Measurements from ENCODE around the gene CCL13.

DNA sequence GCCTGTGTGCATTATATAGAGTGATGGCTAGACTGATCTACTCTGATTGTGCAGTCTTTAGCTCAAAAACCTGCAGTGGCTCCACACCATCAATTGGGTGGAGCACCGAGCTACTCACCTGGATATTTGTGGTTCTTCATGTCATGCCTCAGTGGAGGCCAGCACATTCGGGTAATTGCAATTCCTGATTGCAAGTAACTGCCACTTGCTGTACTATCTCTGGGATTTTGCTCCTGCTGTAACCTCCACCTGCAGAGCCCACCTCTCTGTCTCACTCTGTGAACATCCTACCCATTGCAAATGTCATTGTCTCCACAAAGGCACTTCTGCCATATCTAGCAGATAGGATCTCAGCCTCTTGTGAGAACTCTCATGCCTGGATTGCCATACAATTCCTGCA is 8.5 kb downstream of the CCL13 start:
- TF ChIP-seq, protein P1, sequence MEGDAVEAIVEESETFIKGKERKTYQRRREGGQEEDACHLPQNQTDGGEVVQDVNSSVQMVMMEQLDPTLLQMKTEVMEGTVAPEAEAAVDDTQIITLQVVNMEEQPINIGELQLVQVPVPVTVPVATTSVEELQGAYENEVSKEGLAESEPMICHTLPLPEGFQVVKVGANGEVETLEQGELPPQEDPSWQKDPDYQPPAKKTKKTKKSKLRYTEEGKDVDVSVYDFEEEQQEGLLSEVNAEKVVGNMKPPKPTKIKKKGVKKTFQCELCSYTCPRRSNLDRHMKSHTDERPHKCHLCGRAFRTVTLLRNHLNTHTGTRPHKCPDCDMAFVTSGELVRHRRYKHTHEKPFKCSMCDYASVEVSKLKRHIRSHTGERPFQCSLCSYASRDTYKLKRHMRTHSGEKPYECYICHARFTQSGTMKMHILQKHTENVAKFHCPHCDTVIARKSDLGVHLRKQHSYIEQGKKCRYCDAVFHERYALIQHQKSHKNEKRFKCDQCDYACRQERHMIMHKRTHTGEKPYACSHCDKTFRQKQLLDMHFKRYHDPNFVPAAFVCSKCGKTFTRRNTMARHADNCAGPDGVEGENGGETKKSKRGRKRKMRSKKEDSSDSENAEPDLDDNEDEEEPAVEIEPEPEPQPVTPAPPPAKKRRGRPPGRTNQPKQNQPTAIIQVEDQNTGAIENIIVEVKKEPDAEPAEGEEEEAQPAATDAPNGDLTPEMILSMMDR (IDR thresholded peaks at IDR 0.05 in 4 of 5, conservative IDR thresholded peaks at IDR 0.05 in 1 of 5): no peak
- TF ChIP-seq POLR2A (IDR thresholded peaks at IDR 0.05): no peak
